ENCODE data around the gene PRDM13. TPM values are rescaled to one million over a fixed set of nuclear protein-coding genes. Genes with fewer than 3 reads are reported as not detected.
"Not testable (repeated sequence)": the region's sequence is repeated elsewhere in the genome, so short reads cannot be mapped to it uniquely, and the experiment has no call there.

Gene PRDM13
- total and polyA plus RNA-seq, 10 of the 15 experiments (the other 5 are each of a cell fraction or from before 2014, with no cell fraction given), result 0.02 to 0.15 (median 0.03) TPM; not detected in 6

- CTCF ChIA-PET; H4K20me1 ChIP-seq (ENCODE audit: control insufficient read depth, insufficient read depth); H3K79me2 ChIP-seq (ENCODE audit: control insufficient read depth, insufficient read depth, low read length); RAD21 ChIA-PET (ENCODE audit: unreplicated experiment); H3K4me2 ChIP-seq (ENCODE audit: control insufficient read depth, insufficient read depth); POLR2A ChIA-PET; FAIRE-seq; intact Hi-C loops (cut with micrococcal nuclease; ENCODE audit: unreplicated experiment); H3K27me3 ChIP-seq (replicated peaks in 1 of 2; ENCODE audit: control insufficient read depth in 2 of 2, insufficient read depth in 2 of 2, low read length in 1 of 2); SMC1A ChIA-PET (ENCODE audit: uncharacterized antibody, unreplicated experiment); BruUV-seq (replicated peaks); ATAC-seq; H3K27ac ChIP-seq (ENCODE audit: control insufficient read depth, insufficient read depth); H2AFZ ChIP-seq (ENCODE audit: control insufficient read depth, low read depth, low read length); H3K36me3 ChIP-seq (ENCODE audit: control insufficient read depth in 2 of 2, insufficient read depth in 2 of 2, low read length in 1 of 2); H3K4me1 ChIP-seq (ENCODE audit: control insufficient read depth, insufficient read depth, low read length); in situ Hi-C loops (cut with MboI); DNase-seq (ENCODE audit: low read depth, low spot score); H3K9me3 ChIP-seq (replicated peaks; ENCODE audit: control insufficient read depth, insufficient read depth, low read length); H3K9ac ChIP-seq (ENCODE audit: control insufficient read depth, insufficient read depth, low read length); H3K4me3 ChIP-seq: not testable (repeated sequence)
- 75% methylated on average over 2 of the region's 42 CpGs for WGBS (ENCODE audit: insufficient coverage, insufficient replicate concordance, low lambda C conversion rate, missing lambda C conversion rate)
Observed at GRCh38 chr6:99650091-99650571, 43.5 kb downstream of the PRDM13 start.

- DNase-seq (ENCODE audit: low read depth, low spot score), result no peak
- H3K4me3 ChIP-seq, result no peak overlapping the region
- no peak for FAIRE-seq
- 0% methylated on average over 1 of the region's 1 CpG for WGBS (ENCODE audit: insufficient coverage, insufficient replicate concordance, low lambda C conversion rate, missing lambda C conversion rate)
- in situ Hi-C loops (cut with MboI) (no loop called here), intact Hi-C loops (cut with micrococcal nuclease; ENCODE audit: unreplicated experiment) (loop anchor here (10.0 kb wide), 1 partner anchor 635 kb away; no protein-coding TSS in a partner anchor)
- SMC1A ChIA-PET (ENCODE audit: uncharacterized antibody, unreplicated experiment), result no interaction called here
- no TSS peak for BruUV-seq (replicated peaks)
- RAD21 ChIA-PET (ENCODE audit: unreplicated experiment), result no interaction called here
- no peak overlapping the region for H2AFZ ChIP-seq (ENCODE audit: control insufficient read depth, low read depth, low read length)
- no peaks in the 10 kb centered on the region for H3K36me3 ChIP-seq (ENCODE audit: control insufficient read depth in 2 of 2, insufficient read depth in 2 of 2, low read length in 1 of 2)
- CTCF ChIA-PET, result no interaction called here
- H3K4me2 ChIP-seq (ENCODE audit: control insufficient read depth, insufficient read depth), result no peak overlapping the region
- no peaks in the 10 kb centered on the region for H4K20me1 ChIP-seq (ENCODE audit: control insufficient read depth, insufficient read depth)
- POLR2A ChIA-PET, result no interaction called here
- H3K9ac ChIP-seq (ENCODE audit: control insufficient read depth, insufficient read depth, low read length), result no peak overlapping the region
- no peaks in the 10 kb centered on the region for H3K9me3 ChIP-seq (replicated peaks; ENCODE audit: control insufficient read depth, insufficient read depth, low read length)
- H3K4me1 ChIP-seq (ENCODE audit: control insufficient read depth, insufficient read depth, low read length), result no peaks in the 10 kb centered on the region
- no peak for ATAC-seq
- H3K27ac ChIP-seq (ENCODE audit: control insufficient read depth, insufficient read depth), result no peak overlapping the region
- no peaks in the 10 kb centered on the region for H3K27me3 ChIP-seq (replicated peaks in 1 of 2; ENCODE audit: control insufficient read depth in 2 of 2, insufficient read depth in 2 of 2, low read length in 1 of 2)
- H3K79me2 ChIP-seq (ENCODE audit: control insufficient read depth, insufficient read depth, low read length), result no peaks in the 10 kb centered on the region
- no peak for TF ChIP-seq MLLT1 (IDR thresholded peaks at IDR 0.05)
- TF ChIP-seq POLR2AphosphoS2 (IDR thresholded peaks at IDR 0.05; ENCODE audit: low read depth, low read length), result no peak
- TF ChIP-seq ZNF207 (IDR thresholded peaks at IDR 0.05; ENCODE audit: borderline replicate concordance), result no peak
- no peak for TF ChIP-seq NRF1 (conservative IDR thresholded peaks at IDR 0.05; ENCODE audit: low read depth, low read length)
- TF ChIP-seq EGR1 (IDR thresholded peaks at IDR 0.05; ENCODE audit: borderline replicate concordance in 1 of 2, low read depth in 2 of 2, low read length in 2 of 2), result no peak
- TF ChIP-seq YY1 (IDR thresholded peaks at IDR 0.05; ENCODE audit: low read depth, low read length), result no peak
- TF ChIP-seq LARP7 (IDR thresholded peaks at IDR 0.05), result no peak
- no peak for TF ChIP-seq E2F8 (IDR thresholded peaks at IDR 0.05; ENCODE audit: low read depth, partially characterized antibody)
- no peak for TF ChIP-seq ELK1 (IDR thresholded peaks at IDR 0.05; ENCODE audit: low read depth, low read length)
Observed at GRCh38 chr6:99660206-99660605, 53.6 kb downstream of the PRDM13 start.

Data from GM12878 (cell line).